GM12801 (cell line): ENCODE measurements around the gene P2RY11.

Experiments used
- CTCF ChIP-seq: IDR thresholded peaks from one replicate; pipeline ENCODE4 v1.5.1; 2011; ENCODE audit warnings: control low read depth; ENCODE audit not compliant: insufficient read length; ENCODE audit errors: extremely low read depth

P2RY11 gene

GRCh38 chr19:10078329-10078728 is 33.2 kb upstream of the P2RY11 start:
- TF ChIP-seq CTCF: no peak

GRCh38 chr19:10079031-10079453 is 32.5 kb upstream of the P2RY11 start:
- TF ChIP-seq CTCF: no peak

GRCh38 chr19:10083911-10084310 is 27.6 kb upstream of the P2RY11 start:
- TF ChIP-seq CTCF: no peak

- no peak for TF ChIP-seq CTCF
Measured at GRCh38 chr19:10084803-10085202, 26.7 kb upstream of the P2RY11 start.

GRCh38 chr19:10085641-10086590 is 25.6 kb upstream of the P2RY11 start, which contains the start of gene SHFL:
TSS of gene SHFL (plus strand) at chr19:10086317. CDS start at chr19:10086428, 111 bp downstream.
- TF ChIP-seq CTCF: no peak

- no peak for TF ChIP-seq CTCF
Measured at GRCh38 chr19:10086591-10087192, 24.8 kb upstream of the P2RY11 start.

- no peak for TF ChIP-seq CTCF
Measured at GRCh38 chr19:10087296-10088061, 24.0 kb upstream of the P2RY11 start.
